Stimulated activated CD8-positive, alpha-beta memory T cell treated with anti-CD3 and anti-CD28 coated beads, Interleukin-7, amount 100 ng/mL, for 1 hour (primary cell): ENCODE measurements around the gene HRAS.
A peak's percentile ranks its signal among the peaks of the same experiment; 100 is the strongest.

Source experiments
- DNase-seq, 2 donors: peaks; one replicate each; pipeline ENCODE4 v3.0.0-alpha.2; 2020; ENCODE audit warnings: low read depth in 2 of 2

The HRAS gene

DNA sequence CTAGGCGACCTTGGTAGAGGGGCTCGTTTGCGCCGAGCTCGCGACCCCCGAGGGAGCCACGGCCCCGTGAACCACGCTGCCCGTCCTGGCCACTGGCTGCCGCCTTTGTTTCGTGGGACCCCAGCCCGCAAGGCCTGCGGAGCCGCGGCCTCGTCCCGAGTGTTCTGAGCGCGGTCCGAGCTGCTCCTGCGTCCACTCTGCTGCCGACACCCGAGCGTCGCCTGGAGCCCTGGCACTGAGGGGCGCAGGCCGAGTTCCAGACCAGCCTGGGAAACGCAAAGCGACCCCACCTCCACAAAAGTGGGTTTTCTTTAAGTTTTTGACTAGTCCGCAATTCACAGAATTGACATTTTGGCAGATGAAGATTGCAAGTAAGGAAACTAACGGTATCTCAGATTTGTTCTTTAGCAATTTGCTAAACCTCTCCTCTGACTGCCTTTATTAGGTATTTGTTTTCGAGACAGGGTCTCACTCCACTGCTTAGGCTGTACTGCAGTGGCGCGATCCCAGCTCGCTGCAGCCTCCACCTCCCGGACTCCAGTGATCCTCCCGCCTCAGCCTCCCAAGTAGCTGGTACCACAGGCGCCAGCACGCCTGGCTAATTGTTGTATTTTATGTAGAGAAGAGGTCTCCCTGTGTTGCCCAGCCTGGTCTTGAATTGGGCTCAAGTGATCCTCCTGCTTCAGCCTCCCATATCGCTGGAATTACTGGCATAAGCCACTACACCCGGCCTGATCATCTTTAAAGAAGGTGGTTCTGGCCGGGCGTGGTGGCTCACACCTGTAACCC lies 27.5 kb downstream of the HRAS start:
- no peak for DNase-seq

DNA sequence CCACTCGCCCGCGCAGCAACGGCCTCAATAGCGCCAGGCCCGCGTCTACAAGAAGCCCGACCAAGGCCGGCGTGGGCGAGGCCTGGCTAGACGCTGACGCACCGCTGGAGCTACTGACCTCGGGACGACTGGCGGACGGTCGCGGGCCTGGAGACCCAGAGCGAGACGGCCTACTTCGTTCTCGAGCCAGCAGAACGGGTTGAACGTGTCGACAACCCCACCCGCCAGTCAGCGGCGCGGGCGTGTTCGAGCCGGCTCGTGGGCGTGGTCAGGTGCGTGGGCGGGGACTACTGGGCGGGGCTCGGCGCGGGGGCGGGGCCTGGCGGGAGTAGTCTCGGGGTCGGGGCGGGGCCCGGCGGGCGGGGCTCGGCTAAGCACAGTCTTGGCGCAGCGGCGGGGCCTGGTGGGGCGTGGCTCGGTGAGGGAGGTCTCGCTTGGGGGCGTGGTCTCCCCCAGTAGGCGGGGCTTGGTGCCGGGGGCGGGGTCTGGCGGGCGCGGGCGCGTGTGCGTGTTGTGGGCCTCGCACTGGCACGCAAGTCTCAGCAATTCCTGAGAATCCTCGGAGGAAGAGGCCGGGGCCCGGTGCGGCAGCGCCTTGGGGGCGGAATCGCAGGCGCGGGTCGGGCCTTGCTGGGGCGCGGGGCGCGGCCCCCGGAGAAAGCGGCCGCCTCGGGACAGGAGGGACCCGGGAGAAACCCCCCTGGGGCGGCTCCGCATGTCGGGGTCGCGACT lies 28.2 kb downstream of the HRAS start, which contains the start of gene RNH1:
Gene RNH1 (minus strand): TSS at position 248 of the 732 bp plus-strand sequence. CDS start 5,080 bp downstream, outside the sequence.
- DNase-seq, result peak; percentile 98 to 99

DNA sequence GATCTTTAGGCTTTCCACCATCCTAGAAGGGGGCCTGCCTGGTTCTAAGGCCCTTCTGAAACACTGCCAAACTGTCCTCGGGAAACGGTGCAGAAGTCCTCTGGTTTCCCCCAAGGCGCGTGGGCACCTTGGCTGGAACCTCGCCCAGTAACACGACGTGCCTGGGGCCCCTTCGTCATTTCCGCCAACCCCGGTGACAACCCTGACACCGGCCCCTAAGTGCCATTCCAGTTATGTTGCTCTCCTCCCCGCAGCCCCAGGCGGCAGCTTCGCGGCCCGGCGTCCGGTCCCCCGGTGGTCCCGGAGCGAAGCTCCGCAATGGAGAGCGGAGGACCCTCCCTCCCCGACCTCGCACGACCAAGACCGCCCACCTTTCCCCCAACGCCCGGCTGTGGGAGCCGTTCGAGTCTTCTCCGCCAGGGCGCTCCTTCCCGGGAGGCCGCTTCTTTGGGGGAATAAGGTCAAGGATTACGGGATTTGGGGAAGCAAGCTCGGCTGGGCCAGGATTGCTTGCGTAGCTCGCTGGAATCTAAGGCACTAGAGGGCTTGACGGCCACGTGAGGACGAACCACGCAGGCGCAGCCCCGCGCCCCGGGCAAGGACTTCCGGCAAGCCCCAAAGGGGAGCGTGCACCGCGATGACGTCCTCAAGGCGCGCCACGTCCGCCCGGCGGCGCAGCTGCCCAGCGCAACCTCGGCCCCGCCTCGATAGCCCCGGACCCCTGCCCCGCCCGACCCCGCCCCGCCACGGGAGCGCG lies 29.0 kb downstream of the HRAS start:
- peak; percentile 93 to 94 for DNase-seq

DNA sequence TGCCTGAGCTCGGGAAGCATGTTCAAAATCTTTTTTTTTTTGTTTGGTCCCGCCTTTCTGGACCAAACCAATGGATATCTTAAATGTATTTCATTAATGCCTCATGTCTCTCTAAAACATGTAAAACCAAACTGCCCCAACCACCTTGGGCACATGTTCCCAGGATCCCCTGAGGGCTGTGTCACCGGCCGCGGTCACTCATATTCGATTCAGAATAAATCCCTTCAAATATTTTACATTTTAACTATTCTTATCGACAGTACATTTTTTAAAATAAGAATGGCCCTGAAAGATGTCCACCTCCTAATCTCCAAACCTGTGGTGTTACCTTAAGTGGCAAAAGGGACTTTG lies 30.4 kb downstream of the HRAS start:
- DNase-seq, result no peak

GRCh38 chr11:504053-504993 lies 31.1 kb downstream of the HRAS start:
- DNase-seq, result no peak

GRCh38 chr11:503179-503981 lies 32.0 kb downstream of the HRAS start:
- DNase-seq, result no peak

DNA sequence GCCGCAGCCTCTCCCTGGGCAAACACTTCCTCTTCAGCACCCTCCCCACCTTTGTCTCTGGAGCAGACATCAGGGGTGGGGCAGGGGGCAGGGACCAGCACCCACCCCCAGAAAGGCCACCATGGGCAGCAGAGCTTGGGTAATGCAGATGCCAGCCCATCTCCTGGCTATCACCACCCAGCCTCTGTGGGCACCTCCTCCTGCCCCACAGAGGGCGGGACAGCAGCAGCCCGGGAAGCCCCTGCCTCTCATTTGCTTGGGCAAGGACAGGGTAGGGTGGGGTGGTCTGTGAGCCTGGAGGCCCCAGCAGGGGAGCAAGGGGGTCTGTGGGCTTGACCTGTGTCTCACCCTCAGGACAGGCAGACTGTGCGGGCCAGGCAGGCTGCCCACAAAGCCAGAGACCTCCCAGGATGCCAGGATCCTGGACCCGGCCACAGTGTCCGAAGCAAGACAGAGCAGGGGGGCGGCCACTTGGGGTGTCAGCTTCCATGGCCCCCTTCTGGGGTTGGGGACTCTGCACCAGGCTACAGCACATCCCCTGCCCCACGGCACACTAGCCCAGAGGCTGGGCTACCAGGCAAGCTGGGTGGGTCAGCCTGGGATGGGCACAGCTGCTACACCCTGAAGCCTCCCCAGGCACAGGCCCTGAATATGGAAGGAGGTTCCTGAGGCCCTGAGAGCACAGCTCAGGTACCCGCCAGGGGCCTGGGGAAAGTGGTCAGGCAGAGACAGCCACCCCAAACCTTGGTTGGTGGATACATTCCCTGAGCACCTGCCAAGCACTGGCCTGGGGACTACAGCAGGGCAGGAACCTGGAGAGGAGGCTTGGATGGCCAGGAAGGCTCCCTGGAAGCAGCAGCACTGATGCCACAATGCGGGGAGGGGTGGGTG lies 32.8 kb downstream of the HRAS start:
- DNase-seq, result no peak

DNA sequence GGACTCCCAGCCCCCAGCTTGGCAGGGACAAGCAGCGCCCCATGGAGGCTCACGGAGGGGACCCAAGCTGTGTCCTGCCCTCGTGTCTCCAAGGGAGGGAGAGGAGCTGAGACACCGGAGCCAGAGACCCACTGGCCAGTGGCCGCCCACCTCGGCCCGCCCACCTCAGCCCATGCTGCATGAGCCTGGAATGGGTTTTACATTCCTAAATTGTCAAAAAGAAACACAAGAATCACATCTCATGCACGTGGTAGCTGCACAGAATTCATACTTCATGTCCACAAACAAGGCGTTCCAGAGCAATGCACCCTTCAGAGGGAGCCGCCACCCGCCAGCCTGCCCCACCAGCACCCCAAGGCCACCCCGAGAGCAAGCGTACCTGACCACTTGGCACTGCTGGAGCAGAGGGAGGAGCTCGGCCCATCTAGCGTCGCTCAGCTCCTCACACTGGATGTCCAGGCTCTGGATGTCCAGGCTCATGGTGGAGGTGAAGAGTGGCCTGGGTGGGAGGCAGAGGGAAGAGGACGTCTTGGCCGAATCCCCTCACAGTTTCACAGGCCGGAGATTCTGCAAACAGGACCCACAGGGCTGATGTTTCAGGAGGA lies 33.6 kb downstream of the HRAS start:
- DNase-seq, result no peak

DNA sequence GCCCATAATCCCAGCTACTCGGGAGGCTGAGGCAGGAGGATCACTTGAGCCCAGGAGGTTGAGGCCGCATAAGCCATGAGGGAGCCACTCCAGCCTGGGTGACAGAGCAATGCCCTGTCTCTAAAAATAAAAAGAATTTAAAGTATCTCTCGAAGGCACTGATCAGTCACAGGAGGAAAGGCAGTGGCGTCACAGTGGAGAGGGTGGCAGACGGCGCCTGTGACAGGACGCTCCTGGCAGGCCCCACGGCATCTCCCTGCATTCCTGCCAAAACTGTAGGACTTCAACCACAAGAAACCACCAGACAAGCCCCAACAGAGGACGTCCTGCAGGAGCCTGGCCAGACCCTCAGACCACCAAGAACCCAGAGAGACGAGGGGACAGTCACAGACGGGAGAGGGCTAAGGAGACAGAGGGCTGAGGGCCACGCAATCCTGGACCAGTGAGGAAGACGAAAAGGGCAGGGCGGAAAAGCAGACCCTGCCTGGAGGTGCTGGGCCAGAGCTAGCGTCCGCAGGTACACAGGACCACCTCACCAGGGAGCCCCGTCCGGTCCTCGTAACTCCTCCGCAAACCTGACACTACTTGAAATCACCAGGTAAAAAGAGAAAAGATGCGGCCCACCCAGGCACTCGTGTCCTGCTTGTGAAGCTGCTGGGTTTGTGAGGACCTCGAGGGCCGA lies 34.2 kb downstream of the HRAS start:
- DNase-seq, result no peak

DNA sequence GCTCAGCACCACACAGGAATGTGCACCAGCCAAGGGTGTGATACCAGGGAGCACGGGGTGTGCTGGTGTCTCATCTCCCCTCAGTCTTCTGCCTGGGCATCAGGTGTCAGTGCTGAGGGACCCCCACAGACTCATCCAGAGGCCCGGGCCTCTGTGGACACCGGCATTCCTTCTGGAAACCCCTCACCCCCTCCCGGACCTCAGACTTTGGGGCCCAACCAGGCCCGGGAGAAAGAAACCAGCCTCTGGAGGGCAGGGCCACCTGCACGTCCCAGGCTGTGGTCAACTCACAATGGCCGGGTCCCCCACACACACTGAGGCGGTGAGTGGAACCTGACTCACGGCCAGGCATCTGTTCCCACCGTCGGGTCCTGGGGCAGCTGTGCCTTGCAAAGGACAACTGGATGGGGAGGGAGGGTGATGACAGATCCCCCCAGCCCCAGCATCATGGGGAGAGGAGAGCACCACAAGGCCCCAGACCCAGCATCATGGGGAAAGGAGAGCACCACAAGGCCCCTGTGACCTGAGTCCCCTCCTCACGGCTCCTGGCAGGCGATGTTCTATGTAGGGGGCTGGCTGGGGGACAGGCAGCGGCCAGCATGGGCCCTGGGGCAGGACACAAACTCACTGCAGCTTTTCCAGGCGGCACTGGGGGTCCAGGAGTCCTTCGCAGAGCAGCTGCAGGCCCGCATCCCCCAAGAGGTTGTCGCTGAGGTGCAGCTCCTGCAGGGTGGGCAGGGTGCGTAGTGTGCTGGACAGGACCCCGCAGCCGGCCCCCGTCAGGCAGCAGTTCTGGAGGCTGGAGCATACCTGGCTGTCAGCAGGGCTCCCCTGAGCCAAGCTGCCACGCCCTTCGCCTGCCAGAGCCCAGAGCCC lies 35.9 kb downstream of the HRAS start:
- DNase-seq, result no peak

DNA sequence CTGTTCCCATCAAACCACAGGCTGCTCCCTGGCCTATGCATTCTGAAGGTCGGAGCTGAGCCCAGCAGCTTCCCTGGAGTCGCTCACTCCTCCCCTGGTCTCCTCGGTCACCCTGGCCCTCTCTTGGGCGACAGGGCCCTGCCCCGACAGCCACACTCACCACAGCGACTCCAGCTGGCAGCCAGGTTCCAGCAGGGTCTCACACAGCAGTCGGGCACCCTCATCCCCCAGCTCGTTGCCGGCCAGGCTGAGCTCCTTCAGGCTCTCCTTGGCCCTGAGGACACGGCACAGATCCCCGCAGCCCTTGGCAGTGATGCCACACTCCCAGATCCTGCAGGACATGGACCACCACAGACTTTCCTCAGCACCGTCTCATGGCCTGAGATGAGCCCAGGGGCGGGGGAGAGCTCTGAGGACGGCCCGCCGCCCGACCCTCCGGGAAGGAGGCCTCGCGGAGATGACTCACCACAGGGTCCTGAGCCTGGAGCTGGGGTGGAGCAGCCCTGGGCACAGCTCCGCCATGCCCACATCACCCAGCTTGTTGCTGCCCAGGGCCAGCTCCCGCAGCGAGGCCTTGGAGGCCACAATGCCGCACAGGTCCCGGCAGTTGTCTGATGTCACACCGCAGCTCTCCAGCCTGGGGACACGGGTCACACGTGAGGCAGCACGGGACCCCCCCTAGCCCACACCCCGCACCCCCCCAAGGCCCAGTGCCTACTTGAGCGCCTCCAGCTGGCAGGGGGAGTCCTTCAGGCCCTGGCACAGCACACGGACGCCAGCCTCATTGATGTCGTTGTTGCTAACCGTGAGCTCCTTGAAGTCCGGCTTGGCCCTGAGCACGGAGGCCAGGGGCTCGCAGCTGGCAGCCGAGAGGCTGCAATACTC lies 36.8 kb downstream of the HRAS start:
- no peak for DNase-seq

DNA sequence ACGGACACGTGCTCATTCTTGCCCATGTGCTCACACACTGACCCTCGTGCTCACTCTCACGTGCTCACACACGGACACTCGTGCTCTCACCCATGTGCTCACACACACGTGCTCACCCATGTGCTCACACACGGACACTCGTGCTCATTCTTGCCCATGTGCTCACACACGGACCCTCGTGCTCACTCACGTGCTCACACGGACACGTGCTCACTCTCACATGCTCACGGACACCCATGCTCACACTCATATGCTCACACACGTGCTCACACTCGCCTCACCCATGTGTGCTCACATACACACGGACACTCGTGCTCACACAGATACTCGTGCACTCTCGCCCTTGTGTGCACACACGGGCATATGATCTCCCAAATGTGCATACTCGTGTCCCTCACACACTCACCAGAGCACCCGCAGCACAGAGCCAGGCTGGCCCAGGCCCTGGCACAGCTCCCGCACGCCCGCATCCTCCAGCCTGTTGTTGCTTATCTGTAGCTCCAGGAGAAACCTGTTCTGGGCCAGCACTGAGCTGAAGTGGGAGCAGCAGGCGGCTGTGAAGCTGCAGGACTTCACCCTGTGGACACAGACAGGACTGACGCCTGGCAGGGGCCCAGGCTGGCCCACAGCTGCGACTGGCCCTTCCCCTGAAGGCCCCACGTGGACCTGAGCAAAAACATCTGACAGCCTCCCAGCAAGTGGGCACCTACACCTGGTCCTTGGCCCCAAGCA lies 37.6 kb downstream of the HRAS start:
- no peak for DNase-seq

GRCh38 chr11:496834-497564 lies 38.4 kb downstream of the HRAS start:
- no peak for DNase-seq

DNA sequence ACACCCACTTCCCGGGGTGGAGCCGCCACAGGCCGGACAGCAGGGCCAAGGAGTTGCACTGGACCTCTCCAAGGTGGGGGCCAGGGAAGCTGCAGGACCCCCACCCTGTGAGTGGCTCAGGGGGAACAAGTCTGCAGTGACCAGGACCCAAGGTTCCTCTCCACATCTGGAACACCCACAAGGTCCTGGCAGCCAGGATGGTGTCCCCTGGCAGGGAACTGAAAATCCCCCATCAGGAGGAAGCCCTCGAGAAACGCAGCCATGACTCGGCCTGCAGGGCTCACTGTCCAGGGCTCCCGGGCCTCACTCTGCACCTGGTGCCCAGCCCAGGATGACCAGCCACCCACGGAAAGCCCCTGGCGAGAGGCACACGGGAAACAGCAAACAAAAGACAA lies 39.8 kb downstream of the HRAS start:
- no peak for DNase-seq
